BLaER1 treated with 17β-estradiol and CSF1 and Interleukin-3, amounts not matched to agents 10 nM and 100 nM (cell line): ENCODE results near the gene MUC6.

Experiments
- H3K27ac ChIP-seq, 11 experiments: shearing (Covaris generic); formaldehyde crosslinking; 2 replicates each; pipeline ENCODE4 v1.8.1; 2022
- H3K27me3 ChIP-seq, 11 experiments: shearing (Covaris generic); formaldehyde crosslinking; 2 replicates each; pipeline ENCODE4 v1.8.1; 2022
- H3K36me3 ChIP-seq, 11 experiments: shearing (Covaris generic); formaldehyde crosslinking; 2 replicates each; pipeline ENCODE4 v1.8.1; 2022
- H3K4me1 ChIP-seq, 10 experiments: shearing (Covaris generic); formaldehyde crosslinking; 2 replicates each; pipeline ENCODE4 v1.8.1; 2022
- H3K4me2 ChIP-seq, 11 experiments: shearing (Covaris generic); formaldehyde crosslinking; 2 replicates each; pipeline ENCODE4 v1.8.1; 2022
- H3K4me3 ChIP-seq, 10 experiments: shearing (Covaris generic); formaldehyde crosslinking; 2 replicates each; pipeline ENCODE4 v1.8.1; 2022
- H3K9ac ChIP-seq, 11 experiments: shearing (Covaris generic); formaldehyde crosslinking; 2 replicates each; pipeline ENCODE4 v1.8.1; 2022
- H3K9me3 ChIP-seq, 11 experiments: shearing (Covaris generic); formaldehyde crosslinking; replicated peaks in 1 of 11; 2 replicates each; pipeline ENCODE4 v1.8.1; 2022
- H4K20me1 ChIP-seq, 11 experiments: shearing (Covaris generic); formaldehyde crosslinking; 2 replicates each; pipeline ENCODE4 v1.8.1; 2022
- Cebpa-rat ChIP-seq, 11 experiments: shearing (Covaris generic); IDR thresholded peaks; 2 replicates each; pipeline ENCODE4 v1.8.1; 2022

MUC6 gene

DNA sequence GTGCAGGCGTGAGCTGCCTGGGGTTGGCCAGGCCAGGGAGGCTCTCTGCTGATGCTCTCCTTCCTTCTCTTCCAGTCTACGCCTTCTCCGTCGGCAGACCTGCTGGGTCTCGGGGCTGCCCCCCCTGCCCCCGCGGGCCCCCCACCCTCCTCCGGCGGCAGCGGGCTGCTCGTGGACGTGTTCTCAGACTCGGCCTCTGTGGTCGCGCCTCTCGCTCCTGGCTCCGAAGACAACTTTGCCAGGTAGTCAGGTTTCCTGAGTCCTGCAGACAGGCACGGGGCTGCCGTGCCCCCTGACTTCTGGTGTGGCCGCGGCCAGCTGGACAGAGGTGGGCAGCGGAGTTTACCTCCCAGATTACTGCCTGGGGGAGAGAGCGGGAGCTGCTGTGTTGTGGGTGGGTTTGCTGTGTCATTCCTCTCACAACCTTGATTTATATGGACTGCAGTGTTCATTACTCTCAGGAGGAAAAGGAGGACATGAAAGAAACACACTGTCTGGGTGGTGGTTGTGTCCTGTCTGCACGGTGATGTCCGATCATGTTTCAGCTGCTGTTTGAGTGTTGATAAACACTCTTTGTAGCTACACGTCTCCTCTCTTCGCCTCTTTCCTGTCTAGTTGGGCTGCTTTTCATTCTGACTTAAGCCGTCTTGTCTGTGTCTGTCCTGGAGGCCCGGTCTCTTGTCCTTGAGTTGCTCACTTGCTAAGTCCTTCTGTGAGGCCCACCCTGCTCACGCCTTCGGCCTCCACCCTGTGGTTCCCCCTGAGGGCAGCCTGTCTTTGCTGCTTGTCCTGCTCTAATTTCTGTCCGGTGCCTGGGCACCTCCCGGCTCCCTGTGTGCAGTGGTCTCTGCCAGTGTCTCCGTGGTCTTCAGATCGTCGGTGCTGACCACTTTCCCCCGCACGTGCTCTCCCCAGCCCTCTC, 35.9 kb downstream of the MUC6 start:
- peaks cover 32 to 97% (median 77%) of the 10 kb centered on the region in 10 experiments for H3K4me1 ChIP-seq
- peak overlapping the region in 8 of 11 experiments; percentile 27 to 74 (median 57); a peak in 15 of 22 replicates for H3K27ac ChIP-seq
- peak overlapping the region; percentile 38 to 95 (median 75) for H3K4me2 ChIP-seq

DNA sequence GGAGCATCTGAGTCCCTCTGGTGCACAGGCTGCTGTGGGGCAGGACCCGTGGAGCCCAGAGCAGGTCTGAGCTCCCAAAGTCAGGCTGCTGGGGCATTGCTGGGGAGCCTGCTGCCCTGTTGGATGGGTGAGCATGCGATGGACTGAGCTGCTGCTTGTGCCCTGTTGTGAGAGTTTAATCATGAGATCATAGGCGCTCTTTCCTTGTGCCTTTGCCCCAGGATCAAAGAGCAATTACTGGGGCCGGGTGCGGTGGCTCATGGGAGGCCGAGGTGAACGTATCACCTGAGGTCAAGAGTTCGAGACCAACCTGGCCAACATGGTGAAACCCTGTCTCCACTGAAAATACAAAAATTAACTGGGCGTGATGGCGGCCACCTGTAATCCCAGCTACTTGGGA, 37.5 kb downstream of the MUC6 start:
- peak overlapping the region in 4 of 11 experiments; percentile 19 to 29 (median 26); a peak in 5 of 22 replicates for H3K4me2 ChIP-seq
- H3K27ac ChIP-seq = no peak overlapping the region
- no peak overlapping the region for H3K4me3 ChIP-seq
- H3K4me1 ChIP-seq = peaks cover 38 to 93% (median 78%) of the 10 kb centered on the region in 10 experiments
- peaks cover 4 to 96% (median 41%) of the 10 kb centered on the region in 11 experiments; a peak in 20 of 22 replicates for H4K20me1 ChIP-seq
- H3K27me3 ChIP-seq = no peaks in the 10 kb centered on the region
- H3K9ac ChIP-seq = no peak overlapping the region
- H3K9me3 ChIP-seq = no peaks in the 10 kb centered on the region
- no peak for TF ChIP-seq Cebpa-rat (IDR thresholded peaks at IDR 0.05)
- H3K36me3 ChIP-seq = peaks cover 44 to 95% (median 62%) of the 10 kb centered on the region in 11 experiments

More for the DNA sequence above, 35.9 kb downstream of the MUC6 start:
- H4K20me1 ChIP-seq = peaks cover 4 to 96% (median 57%) of the 10 kb centered on the region in 11 experiments; a peak in 20 of 22 replicates
- peaks cover 42 to 96% (median 59%) of the 10 kb centered on the region in 11 experiments; a peak in 21 of 22 replicates for H3K36me3 ChIP-seq
- TF ChIP-seq Cebpa-rat (IDR thresholded peaks at IDR 0.05) = no peak
- peak overlapping the region in 8 of 11 experiments; percentile 1 to 67 (median 42); a peak in 12 of 22 replicates for H3K9ac ChIP-seq
- no peak overlapping the region for H3K4me3 ChIP-seq
- no peaks in the 10 kb centered on the region for H3K9me3 ChIP-seq
- peaks cover 0 to 9% (median 0%) of the 10 kb centered on the region in 11 experiments; a peak in 2 of 22 replicates for H3K27me3 ChIP-seq

DNA sequence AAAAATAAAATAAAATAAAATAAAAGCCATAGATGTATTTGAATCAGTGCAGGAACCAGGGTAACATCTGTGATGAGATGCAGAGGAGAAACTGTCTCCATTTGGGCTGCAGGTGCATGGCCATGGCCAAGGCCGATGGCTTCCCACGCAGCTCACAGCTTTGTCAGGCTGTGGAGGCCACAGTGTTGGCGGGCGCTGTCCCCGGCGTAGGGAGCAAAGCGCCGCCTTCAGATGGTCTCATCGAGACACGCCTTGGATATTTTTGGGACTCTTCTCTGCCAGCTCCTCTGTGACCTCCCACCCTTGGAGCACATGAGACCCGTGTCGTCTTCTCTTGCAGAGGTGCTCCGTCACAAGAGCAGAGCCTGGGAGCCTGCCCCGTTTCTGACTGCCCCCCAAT, 38.6 kb downstream of the MUC6 start:
- H3K4me3 ChIP-seq = no peak overlapping the region
- no peaks in the 10 kb centered on the region for H3K9me3 ChIP-seq
- no peaks in the 10 kb centered on the region for H3K27me3 ChIP-seq
- H3K9ac ChIP-seq = no peak overlapping the region
- peak overlapping the region in 2 of 11 experiments; percentile 69 to 78; a peak in 3 of 22 replicates for H3K4me2 ChIP-seq
- H3K4me1 ChIP-seq = peaks cover 43 to 82% (median 70%) of the 10 kb centered on the region in 10 experiments
- H3K27ac ChIP-seq = no peak overlapping the region
- no peak for TF ChIP-seq Cebpa-rat (IDR thresholded peaks at IDR 0.05)
- peaks cover 4 to 96% (median 35%) of the 10 kb centered on the region in 11 experiments; a peak in 20 of 22 replicates for H4K20me1 ChIP-seq
- peaks cover 47 to 95% (median 65%) of the 10 kb centered on the region in 11 experiments for H3K36me3 ChIP-seq

GRCh38 chr11:996681-997080, 39.8 kb downstream of the MUC6 start:
- Histone ChIP-seq H3K9me3 (no peaks in the 10 kb centered on the region), H3K27me3 (no peaks in the 10 kb centered on the region), H3K27ac (peak overlapping the region in 8 of 11 experiments; percentile 24 to 77 (median 56); a peak in 13 of 22 replicates), H3K36me3 (peaks cover 46 to 95% (median 65%) of the 10 kb centered on the region in 11 experiments), H4K20me1 (peaks cover 4 to 96% (median 34%) of the 10 kb centered on the region in 11 experiments; a peak in 19 of 22 replicates), H3K4me2 (peak overlapping the region; percentile 33 to 81 (median 64); a peak in 20 of 22 replicates), H3K4me3 (no peak overlapping the region), H3K4me1 (peaks cover 31 to 75% (median 58%) of the 10 kb centered on the region in 10 experiments), H3K9ac (peak overlapping the region in 7 of 11 experiments; percentile 3 to 63 (median 51); a peak in 9 of 22 replicates)
- TF ChIP-seq Cebpa-rat (IDR thresholded peaks at IDR 0.05) = no peak

DNA sequence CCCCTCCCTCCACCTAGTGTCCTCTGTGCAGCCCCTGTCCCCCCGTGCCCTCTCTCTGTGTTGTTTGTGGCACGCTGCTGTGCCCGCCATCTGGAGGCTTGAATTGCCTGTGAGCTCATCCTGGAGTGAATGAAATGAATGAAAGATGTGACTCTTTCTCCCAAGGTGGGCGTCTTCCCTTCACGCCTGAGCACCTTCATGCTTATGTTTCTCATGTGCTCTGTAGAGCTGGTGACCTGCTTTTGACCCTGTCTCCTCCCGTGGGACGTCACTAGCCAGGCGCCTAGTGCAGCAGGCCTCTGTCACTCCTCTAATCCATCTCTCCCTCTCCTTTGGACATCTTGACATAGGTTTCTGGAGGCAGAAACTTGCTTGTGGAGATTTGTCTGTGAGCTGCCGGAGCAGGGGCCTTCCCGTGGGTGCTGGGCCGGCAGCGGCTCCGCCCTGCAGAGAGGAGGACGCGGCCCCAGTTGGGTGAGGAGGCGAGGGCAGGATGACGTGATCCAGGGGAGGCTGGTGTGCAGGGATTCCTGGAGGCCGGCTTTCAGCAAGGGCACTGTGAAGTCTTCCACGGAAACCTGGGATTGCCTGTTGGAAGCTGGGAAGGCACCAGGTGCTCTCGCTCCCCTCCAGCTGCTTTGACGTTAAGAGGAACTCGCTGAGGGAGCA, 40.6 kb downstream of the MUC6 start:
- Histone ChIP-seq H3K27ac (peak overlapping the region in 8 of 11 experiments; percentile 24 to 77 (median 56); a peak in 15 of 22 replicates), H3K27me3 (no peaks in the 10 kb centered on the region), H4K20me1 (peaks cover 4 to 96% (median 37%) of the 10 kb centered on the region in 11 experiments; a peak in 17 of 22 replicates), H3K4me1 (peaks cover 23 to 67% (median 50%) of the 10 kb centered on the region in 10 experiments), H3K9ac (peak overlapping the region in 8 of 11 experiments; percentile 3 to 63 (median 40); a peak in 12 of 22 replicates), H3K4me3 (no peak overlapping the region), H3K4me2 (peak overlapping the region; percentile 33 to 81 (median 64); a peak in 20 of 22 replicates), H3K9me3 (no peaks in the 10 kb centered on the region), H3K36me3 (peaks cover 38 to 95% (median 58%) of the 10 kb centered on the region in 11 experiments)
- no peak for TF ChIP-seq Cebpa-rat (IDR thresholded peaks at IDR 0.05)

GRCh38 chr11:995044-995751, 41.3 kb downstream of the MUC6 start:
- Histone ChIP-seq H3K36me3 (peaks cover 38 to 93% (median 55%) of the 10 kb centered on the region in 11 experiments), H3K4me1 (peaks cover 18 to 61% (median 43%) of the 10 kb centered on the region in 10 experiments), H3K27me3 (no peaks in the 10 kb centered on the region), H3K4me3 (no peak overlapping the region), H3K9me3 (no peaks in the 10 kb centered on the region), H3K4me2 (peak overlapping the region in 9 of 11 experiments; percentile 8 to 81 (median 50); a peak in 13 of 22 replicates), H3K27ac (peak overlapping the region in 7 of 11 experiments; percentile 19 to 77 (median 52); a peak in 17 of 22 replicates), H3K9ac (no peak overlapping the region; a peak in 3 of 22 replicates), H4K20me1 (peaks cover 4 to 95% (median 38%) of the 10 kb centered on the region in 11 experiments; a peak in 17 of 22 replicates)
- no peak for TF ChIP-seq Cebpa-rat (IDR thresholded peaks at IDR 0.05)

GRCh38 chr11:993632-994167, 42.8 kb downstream of the MUC6 start:
- H3K4me1 ChIP-seq = peaks cover 18 to 46% (median 34%) of the 10 kb centered on the region in 10 experiments
- peak overlapping the region in 1 of 11 experiments; percentile 77; a peak in 2 of 22 replicates for H3K27ac ChIP-seq
- no peaks in the 10 kb centered on the region for H3K27me3 ChIP-seq
- TF ChIP-seq Cebpa-rat (IDR thresholded peaks at IDR 0.05) = no peak
- H3K9ac ChIP-seq = 0 out of 22 replicates have a peak overlapping the region, but pooled peaks of 1 of the 11 experiments have one; percentile 20
- peaks cover 44 to 94% (median 63%) of the 10 kb centered on the region in 11 experiments for H3K36me3 ChIP-seq
- H3K4me3 ChIP-seq = no peak overlapping the region
- H4K20me1 ChIP-seq = peaks cover 4 to 97% (median 45%) of the 10 kb centered on the region in 11 experiments; a peak in 18 of 22 replicates
- H3K9me3 ChIP-seq = no peaks in the 10 kb centered on the region
- peak overlapping the region in 2 of 11 experiments; percentile 50 to 68; a peak in 3 of 22 replicates for H3K4me2 ChIP-seq
